HEK293 (cell line): ENCODE measurements around the gene TP53TG3D.
"Not testable (repeated sequence)": the region's sequence is repeated elsewhere in the genome, so short reads cannot be mapped to it uniquely, and the experiment has no call there.

Source experiments
- CTCF ChIA-PET: fragments of 350-600 bp; formaldehyde crosslinking; extraction: SDS; loops from one replicate; lab custom pipeline; 2021; ENCODE audit warnings: antibody characterized with exemption; lab: Yijun Ruan, JAX
- POLR2A ChIA-PET: fragments of 300-600 bp; formaldehyde crosslinking; extraction: SDS; loops from one replicate; lab custom pipeline; 2020; ENCODE audit warnings: antibody characterized with exemption, inconsistent platforms; lab: Yijun Ruan, JAX
- H3K27ac ChIP-seq: fragments of 200-500 bp; sonication (Bioruptor generic); 2 replicates; pipeline ENCODE4 v1.5.1; 2014; ENCODE audit warnings: low read depth, low read length, control low read depth, inconsistent platforms; ENCODE audit errors: extremely low read depth
- H3K36me3 ChIP-seq, 2 experiments: fragments of 200-500 bp in 1 of 2; sonication (Bioruptor generic) in 1 of 2; 1 replicate in 1 of 2; 2 replicates in 1 of 2; pipeline ENCODE4 v1.5.1; 2014 to 2017; ENCODE audit warnings: inconsistent platforms in 2 of 2, low read length in 2 of 2; ENCODE audit not compliant: control insufficient read depth in 2 of 2, insufficient read depth in 1 of 2
- H3K4me1 ChIP-seq: fragments of 200-500 bp; sonication (Bioruptor generic); 2 replicates; pipeline ENCODE4 v1.5.1; 2014; ENCODE audit warnings: mild to moderate bottlenecking, low read length, inconsistent platforms; ENCODE audit not compliant: control insufficient read depth, insufficient read depth
- H3K4me3 ChIP-seq: 2 replicates; pipeline ENCODE4 v1.5.1; 2011; ENCODE audit warnings: low read depth, mild to moderate bottlenecking, control low read depth, low read length, moderate library complexity
- H3K9me3 ChIP-seq: fragments of 200-500 bp; sonication (Bioruptor generic); 2 replicates; pipeline ENCODE4 v1.5.1; 2014; ENCODE audit warnings: low read depth, low read length, inconsistent platforms; ENCODE audit not compliant: control insufficient read depth, insufficient read depth
- ATF2 ChIP-seq: fragments of 450-650 bp; formaldehyde crosslinking; IDR thresholded peaks from 2 replicates; pipeline ENCODE4 v1.5.1; 2016; ENCODE audit warnings: missing biosample characterization, missing genetic modification characterization, low read depth

Gene TP53TG3D, protein sequence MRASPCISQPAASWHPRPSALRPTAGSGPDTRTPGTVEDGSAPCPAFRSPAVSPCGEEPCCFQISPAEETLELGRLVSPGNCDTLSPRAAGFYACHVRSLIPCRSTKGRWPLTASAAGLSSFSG

DNA sequence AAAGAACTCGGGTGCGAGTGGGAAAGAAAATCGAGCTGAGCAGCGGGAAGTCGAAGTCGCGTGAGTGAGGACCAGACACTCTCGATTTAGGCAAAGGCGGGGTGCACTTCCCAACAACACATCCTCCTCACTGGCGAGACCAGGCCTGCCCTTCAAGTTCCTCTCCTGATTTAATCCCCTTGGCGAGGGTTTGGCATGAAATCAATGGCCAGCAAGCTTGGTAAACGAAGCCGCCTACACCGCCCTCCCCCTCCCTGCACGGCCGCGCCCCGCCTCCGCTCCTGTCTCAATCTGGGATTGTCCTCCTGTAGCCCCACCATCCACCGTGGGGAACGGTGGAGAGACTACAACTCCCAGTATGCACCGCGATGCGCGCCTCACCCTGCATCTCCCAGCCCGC, at the start of gene TP53TG3D:
TP53TG3D (plus strand) TSS at position 301 of the 400 bp plus-strand sequence; CDS start at position 369, 68 bp downstream.
- H3K27ac ChIP-seq, H3K36me3 ChIP-seq, POLR2A ChIA-PET, H3K4me1 ChIP-seq, H3K4me3 ChIP-seq, H3K9me3 ChIP-seq, CTCF ChIA-PET: not testable (repeated sequence)

- H3K36me3 ChIP-seq, H3K4me1 ChIP-seq, H3K4me3 ChIP-seq, POLR2A ChIA-PET, H3K27ac ChIP-seq, CTCF ChIA-PET, H3K9me3 ChIP-seq: not testable (repeated sequence)
These were observed 421 bp downstream of the TP53TG3D start for GRCh38 chr16:32253507-32253906.

DNA sequence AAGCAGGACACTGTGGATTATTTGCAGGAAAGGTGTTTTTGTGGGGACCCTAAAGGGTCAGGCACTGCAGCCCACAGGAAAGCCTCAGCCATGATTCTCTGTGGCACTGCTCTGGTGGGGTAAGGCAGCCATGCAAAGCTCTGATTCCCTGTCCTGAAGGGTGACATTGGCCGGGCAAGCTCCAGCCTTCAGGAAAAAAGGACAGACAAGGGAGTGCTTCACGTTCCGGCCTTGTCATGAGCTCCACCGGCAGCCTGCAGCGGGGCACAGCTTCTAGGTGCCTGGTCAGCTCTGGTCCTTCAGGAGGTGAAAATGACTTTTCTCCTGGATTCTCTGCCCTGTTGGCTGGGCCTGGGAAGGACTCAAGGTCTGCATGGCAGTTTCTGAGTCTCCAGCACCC, 8.4 kb downstream of the TP53TG3D start:
- H3K36me3 ChIP-seq, H3K9me3 ChIP-seq, CTCF ChIA-PET, POLR2A ChIA-PET, H3K4me1 ChIP-seq, H3K27ac ChIP-seq, H3K4me3 ChIP-seq: not testable (repeated sequence)

GRCh38 chr16:32263552-32263951, 10.5 kb downstream of the TP53TG3D start:
- POLR2A ChIA-PET, H3K27ac ChIP-seq, H3K4me3 ChIP-seq, H3K36me3 ChIP-seq, CTCF ChIA-PET, H3K9me3 ChIP-seq, H3K4me1 ChIP-seq: not testable (repeated sequence)

DNA sequence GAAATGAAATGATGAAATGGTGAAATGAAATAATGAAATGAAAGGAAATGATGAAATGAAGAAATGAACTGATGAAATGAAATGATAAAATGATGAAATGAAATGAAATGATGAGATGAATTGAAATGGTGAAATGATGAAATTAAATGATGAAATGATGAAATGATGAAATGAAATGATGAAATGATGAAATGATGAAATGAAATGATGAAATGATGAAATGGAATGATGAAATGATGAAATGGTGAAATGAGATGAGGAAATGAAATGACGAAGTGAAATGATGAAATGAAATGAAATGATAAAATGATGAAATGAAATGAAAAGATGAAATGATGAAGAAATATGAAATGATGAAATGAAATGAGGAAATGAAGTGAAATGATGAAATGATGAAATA, 28.8 kb downstream of the TP53TG3D start:
- H3K36me3 ChIP-seq, H3K4me1 ChIP-seq, POLR2A ChIA-PET, H3K4me3 ChIP-seq, H3K27ac ChIP-seq, CTCF ChIA-PET, H3K9me3 ChIP-seq: not testable (repeated sequence)
- 0 out of 2 replicates have a peak, but pooled peaks have one; percentile 35 for TF ChIP-seq ATF2

DNA sequence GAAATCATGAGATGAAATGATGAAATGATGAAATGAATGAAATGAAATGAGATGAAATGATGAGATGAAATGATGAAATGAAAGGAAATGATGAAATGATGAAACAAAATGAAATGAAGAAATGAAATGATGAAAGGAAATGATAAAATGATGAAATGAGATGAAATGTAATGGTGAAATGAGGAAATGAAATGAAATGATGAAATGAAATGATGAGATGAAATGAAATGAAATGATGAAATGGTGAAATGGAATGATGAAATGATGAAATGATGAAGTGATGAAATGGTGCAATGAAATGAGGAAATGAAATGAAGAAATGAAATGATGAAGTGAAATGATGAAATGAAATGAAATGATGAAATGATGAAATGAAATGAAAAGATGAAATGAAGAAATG, 29.9 kb downstream of the TP53TG3D start:
- not testable (repeated sequence) for H3K27ac ChIP-seq, H3K4me3 ChIP-seq
- peak; percentile 33; the same call in 1 of the 2 replicates for TF ChIP-seq ATF2
- TF ChIP-seq, all 188 proteins: peak for 1; not testable (repeated sequence) for 187
- H3K4me1 ChIP-seq, H3K36me3 ChIP-seq, H3K9me3 ChIP-seq, POLR2A ChIA-PET, CTCF ChIA-PET: not testable (repeated sequence)

- TF ChIP-seq ATF2, result peak; percentile 54; the same call in 1 of the 2 replicates
- H3K27ac ChIP-seq, POLR2A ChIA-PET, H3K4me1 ChIP-seq, H3K4me3 ChIP-seq, H3K9me3 ChIP-seq, CTCF ChIA-PET, H3K36me3 ChIP-seq: not testable (repeated sequence)
These were observed 30.9 kb downstream of the TP53TG3D start for GRCh38 chr16:32283917-32284495.
